Cerebellar nuclear complex (tissue), 1 donor: Measurements from ENCODE around the gene CIDEC.

Source experiments
- DNase-seq, 2 experiments: peaks; one replicate each; lab custom pipeline; 2025; lab: John Stamatoyannopoulos, UW

The CIDEC gene

GRCh38 chr3:9846231-9846630 is 33.8 kb downstream of the CIDEC start:
- DNase-seq: no peak

GRCh38 chr3:9843715-9844438 is 36.2 kb downstream of the CIDEC start, which contains the start of gene RPUSD3:
Gene RPUSD3 (minus strand): TSS chr3:9844008. CDS start chr3:9843990, 18 bp downstream.
- DNase-seq: peak; percentile 77 to 97

- DNase-seq: no peak
Measured at GRCh38 chr3:9841015-9841414, 39.0 kb downstream of the CIDEC start.

DNA sequence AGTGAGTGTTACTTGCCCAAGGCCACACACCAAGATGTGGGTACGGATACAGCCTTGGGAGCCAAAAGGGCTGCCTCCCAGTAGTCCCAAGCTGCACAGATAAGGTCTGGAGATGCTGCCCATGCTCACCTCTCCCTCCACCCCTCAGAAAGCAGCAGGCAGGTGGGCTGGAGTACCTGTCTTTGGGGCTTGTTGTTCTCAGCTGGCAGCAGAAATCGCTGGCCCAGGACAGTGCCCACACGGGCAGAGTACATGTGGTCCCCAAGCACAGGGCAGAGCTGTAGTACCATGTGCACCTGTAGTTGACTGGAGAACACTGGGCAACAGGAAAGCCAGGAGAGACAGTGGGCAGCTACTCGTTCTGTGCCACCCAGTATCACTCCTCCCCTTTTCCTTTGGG is 41.2 kb downstream of the CIDEC start:
- DNase-seq: no peak

DNA sequence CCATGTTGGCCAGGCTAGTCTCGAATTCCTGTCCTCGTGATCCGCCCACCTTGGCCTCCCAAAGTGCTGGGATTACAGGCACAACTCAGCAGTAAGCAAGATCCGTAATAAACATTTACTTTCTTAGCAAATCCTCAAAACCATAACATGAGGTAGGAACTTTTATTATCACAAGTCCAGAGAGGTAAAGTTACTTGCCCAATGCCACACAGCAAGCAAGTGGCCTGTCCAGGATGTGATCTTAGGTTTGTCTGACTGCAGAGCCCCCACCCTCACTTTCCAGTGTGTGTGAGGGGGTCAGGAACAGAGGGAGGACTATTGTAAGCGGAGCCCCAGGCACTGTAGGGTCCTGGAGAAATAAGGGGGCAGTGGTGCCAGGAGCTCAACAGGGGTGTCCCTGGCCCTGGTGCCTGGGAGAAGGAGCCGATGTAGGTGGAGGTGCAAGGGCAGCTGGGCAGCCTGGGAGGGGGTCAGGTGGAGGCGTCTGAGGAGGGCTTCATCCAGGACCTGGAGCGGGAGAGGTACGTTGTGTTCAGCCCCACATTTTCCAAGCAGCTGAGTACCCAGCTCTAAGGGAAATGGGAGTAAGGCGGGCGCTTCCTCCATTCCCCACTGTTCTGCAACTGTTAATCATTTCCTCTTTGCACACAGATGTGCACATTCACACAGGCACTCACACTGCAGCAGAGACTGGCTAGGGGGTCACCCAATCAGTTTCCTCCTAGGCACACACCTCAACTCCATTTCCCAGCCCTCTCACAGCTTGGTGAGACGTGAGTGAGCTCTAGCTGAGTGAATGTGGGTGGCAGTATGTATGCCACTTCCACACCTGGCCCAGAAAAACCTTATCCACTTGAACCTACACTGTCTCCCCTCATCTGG is 42.1 kb downstream of the CIDEC start:
- DNase-seq: no peak

GRCh38 chr3:9834520-9835380 is 45.3 kb downstream of the CIDEC start:
- no peak for DNase-seq

- DNase-seq: no peak
Measured at GRCh38 chr3:9833078-9833477, 47.0 kb downstream of the CIDEC start.

GRCh38 chr3:9831253-9831652 is 48.8 kb downstream of the CIDEC start:
- DNase-seq: no peak

DNA sequence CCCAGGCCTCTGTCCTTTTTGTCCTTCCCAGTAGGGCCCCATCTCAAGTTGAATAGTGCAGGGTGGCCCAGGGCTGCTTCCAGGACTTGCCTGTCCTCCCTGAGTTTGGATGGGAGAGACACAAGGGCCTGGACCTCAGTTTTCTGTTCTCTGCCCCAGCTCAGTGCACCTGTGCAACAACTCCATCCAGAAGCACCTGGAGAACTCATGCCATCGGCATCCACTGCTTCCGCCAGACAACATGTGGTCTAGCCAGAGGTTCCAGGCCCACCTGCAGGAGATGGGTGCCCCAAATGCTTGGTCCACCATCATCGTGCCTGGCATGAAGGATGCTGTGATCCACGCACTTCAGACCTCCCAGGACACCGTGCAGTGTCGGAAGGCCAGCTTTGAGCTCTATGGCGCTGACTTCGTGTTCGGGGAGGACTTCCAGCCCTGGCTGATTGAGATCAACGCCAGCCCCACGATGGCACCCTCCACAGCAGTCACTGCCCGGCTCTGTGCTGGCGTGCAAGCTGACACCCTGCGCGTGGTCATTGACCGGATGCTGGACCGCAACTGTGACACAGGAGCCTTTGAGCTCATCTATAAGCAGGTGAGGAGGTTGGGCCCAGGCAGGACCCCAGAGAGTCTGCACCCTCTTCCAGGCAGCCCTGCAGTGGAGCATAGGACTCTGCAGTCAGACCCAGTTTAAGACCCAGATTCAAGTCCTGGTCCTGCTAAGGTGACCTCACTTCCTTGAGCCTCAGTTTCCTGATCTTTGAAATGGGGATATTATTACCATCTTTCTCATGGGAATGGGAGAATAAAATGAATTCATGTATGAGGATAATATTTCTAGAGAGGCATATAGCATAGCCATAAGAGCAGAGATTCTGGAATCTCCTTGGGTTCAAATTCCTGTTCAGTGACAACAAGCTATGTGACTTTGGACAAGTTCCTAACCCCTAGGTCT is 51.0 kb downstream of the CIDEC start:
- no peak for DNase-seq

DNA sequence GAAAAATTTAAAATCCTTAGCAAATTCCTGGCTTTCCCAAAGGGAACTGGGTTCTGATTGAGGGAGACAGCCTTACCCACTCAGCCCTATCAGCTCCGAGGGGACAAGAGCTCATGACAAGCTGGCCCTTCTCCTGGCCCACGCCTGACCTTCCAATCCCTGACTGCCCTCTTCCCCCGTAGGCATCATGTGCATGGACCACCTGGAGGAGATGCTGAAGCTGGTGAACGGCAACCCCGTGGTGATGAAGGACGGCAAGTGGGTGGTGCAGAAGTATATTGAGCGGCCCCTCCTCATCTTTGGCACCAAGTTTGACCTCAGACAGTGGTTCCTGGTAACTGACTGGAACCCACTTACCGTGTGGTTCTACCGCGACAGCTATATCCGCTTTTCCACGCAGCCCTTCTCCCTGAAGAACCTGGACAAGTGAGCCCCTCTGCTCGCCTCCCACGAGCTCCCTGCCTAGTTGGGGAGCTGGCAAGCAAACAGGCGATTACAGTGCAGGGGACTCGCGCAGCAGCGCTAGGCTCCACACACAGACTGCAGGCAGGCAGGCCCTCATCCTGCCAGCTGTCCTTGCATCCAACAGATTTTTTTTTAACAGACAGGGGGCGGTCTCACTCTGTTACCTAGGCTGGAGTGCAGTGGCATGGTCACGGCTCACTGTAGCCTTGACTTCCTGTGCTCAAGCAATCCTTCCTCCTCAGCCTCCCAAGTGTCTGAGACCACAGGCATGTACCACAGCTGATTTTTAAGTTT is 53.1 kb downstream of the CIDEC start:
- no peak for DNase-seq

DNA sequence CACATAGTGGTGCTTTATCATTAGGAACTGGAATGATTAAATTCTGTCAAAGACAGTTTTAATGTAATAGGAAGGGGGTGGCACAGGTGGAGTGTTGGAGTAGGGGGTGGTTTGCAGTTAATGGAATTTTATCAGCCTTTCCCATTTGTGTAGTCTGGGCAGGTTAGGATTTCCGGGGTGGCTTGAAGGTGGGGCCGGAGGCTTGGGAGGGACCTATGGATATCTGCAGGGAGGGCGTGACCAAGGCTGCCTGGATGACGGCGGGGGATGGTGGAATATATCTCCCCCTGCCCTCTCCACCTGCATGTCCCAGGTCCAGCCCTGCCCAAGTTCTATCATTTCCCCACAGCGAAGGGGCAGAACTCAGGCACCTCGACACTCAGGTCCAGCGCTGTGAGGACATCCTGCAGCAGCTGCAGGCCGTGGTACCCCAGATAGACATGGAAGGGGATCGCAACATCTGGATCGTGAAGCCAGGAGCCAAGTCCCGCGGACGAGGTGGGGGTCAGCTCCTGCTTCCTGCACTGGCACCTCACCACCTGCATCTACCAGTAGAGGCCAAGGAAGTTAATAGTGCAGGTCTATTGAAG is 54.5 kb downstream of the CIDEC start:
- no peak for DNase-seq

- no peak for DNase-seq
Measured at GRCh38 chr3:9820946-9821345, 59.1 kb downstream of the CIDEC start.

- DNase-seq: no peak
Measured at GRCh38 chr3:9820543-9820942, 59.5 kb downstream of the CIDEC start.

DNA sequence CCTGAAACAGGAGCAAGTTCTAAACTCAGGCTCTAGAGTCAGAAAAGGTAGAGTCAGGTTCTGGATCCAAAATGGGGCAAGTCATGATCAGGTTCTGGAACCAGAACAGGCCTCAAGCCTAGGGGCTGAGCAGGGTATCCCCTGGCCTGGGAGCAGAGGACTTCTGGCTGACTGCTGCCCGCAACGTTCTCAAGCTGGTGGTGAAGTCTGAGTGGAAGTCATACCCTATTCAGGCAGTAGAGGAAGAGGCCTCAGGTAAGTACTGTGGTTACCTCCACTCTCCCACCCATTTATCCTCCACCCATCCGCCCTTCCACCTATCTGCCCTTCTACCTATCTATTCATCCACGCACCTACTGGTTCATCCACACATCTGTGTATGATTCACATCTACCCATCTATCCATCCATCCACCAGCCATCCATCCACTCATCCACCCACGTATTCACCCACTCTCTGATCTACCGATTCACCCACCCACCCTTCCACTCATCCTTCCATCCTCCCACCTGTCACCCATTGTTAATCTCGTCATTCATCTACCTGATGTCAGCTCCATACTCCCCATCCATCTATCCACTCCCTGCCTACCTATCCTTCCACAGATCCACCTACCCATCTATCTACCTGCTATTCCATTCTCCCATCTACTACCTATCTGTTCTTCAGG is 61.3 kb downstream of the CIDEC start:
- no peak for DNase-seq

- no peak for DNase-seq
Measured at GRCh38 chr3:9817436-9817835, 62.6 kb downstream of the CIDEC start.
